ENCODE measurements around the gene SARS1. TPM values are rescaled to one million over a fixed set of nuclear protein-coding genes. Genes with fewer than 3 reads are reported as not detected.

The SARS1 gene
- total and polyA plus RNA-seq, 2 of the 13 experiments (the other 11 are each of a cell fraction or from before 2014, with no cell fraction given) = 103 to 134 TPM

GRCh38 chr1:109274533-109275476 lies 61.1 kb downstream of the SARS1 start (continued):
- no peak for TF ChIP-seq ZNF101 (CRISPR knock-in tag; IDR thresholded peaks at IDR 0.05; ENCODE audit: borderline replicate concordance, low read depth)
- no peak for TF ChIP-seq LBX2 (CRISPR knock-in tag; IDR thresholded peaks at IDR 0.05; ENCODE audit: borderline replicate concordance)
- 0 out of 2 replicates have a peak, but pooled peaks have one; percentile 53 for TF ChIP-seq ZNF724P (CRISPR knock-in tag; IDR thresholded peaks at IDR 0.05; ENCODE audit: borderline replicate concordance)
- TF ChIP-seq ZNF350 (CRISPR knock-in tag; IDR thresholded peaks at IDR 0.05; ENCODE audit: borderline replicate concordance, low read depth) = peak; percentile 61; the same call in 1 of the 2 replicates
- TF ChIP-seq RAD51 (IDR thresholded peaks at IDR 0.05; ENCODE audit: borderline replicate concordance) = no peak
- TF ChIP-seq ZFP41 (CRISPR knock-in tag; IDR thresholded peaks at IDR 0.05; ENCODE audit: borderline replicate concordance) = no peak
- TF ChIP-seq ZNF280D (CRISPR knock-in tag; IDR thresholded peaks at IDR 0.05) = no peak
- TF ChIP-seq DR1 (CRISPR knock-in tag; IDR thresholded peaks at IDR 0.05) = no peak
- no peak for TF ChIP-seq ATM (IDR thresholded peaks at IDR 0.05; ENCODE audit: borderline replicate concordance)
- TF ChIP-seq SAP130 (CRISPR knock-in tag; IDR thresholded peaks at IDR 0.05; ENCODE audit: low read depth) = peak; percentile 70
- TF ChIP-seq MAFK (conservative IDR thresholded peaks at IDR 0.05 in 1 of 2, IDR thresholded peaks at IDR 0.05 in 1 of 2; ENCODE audit: low read length in 2 of 2) = no peak
- no peak for TF ChIP-seq ZNF773 (CRISPR knock-in tag; IDR thresholded peaks at IDR 0.05; ENCODE audit: borderline replicate concordance)
- TF ChIP-seq CCAR2 (optimal IDR thresholded peaks at IDR 0.05; ENCODE audit: low read depth, low read length) = peak; percentile 75
- TF ChIP-seq KMT2A (CRISPR knock-in tag; IDR thresholded peaks at IDR 0.05) = peak; percentile 42; the same call in 1 of the 2 replicates
- TF ChIP-seq ZNF589 (CRISPR knock-in tag; conservative IDR thresholded peaks at IDR 0.05) = no peak
- no peak for TF ChIP-seq SMAD3 (CRISPR knock-in tag; IDR thresholded peaks at IDR 0.05)
- peak; percentile 80 for TF ChIP-seq MYC (CRISPR knock-in tag; IDR thresholded peaks at IDR 0.05; ENCODE audit: borderline replicate concordance)
- peak; percentile 71; the same call in 1 of the 2 replicates for TF ChIP-seq MED13 (CRISPR knock-in tag; IDR thresholded peaks at IDR 0.05)
- no peak for TF ChIP-seq THAP8 (CRISPR knock-in tag; IDR thresholded peaks at IDR 0.05; ENCODE audit: borderline replicate concordance)
- TF ChIP-seq CSRNP1 (CRISPR knock-in tag; IDR thresholded peaks at IDR 0.05) = peak; percentile 34; the same call in 1 of the 2 replicates
- TF ChIP-seq PCBP1 (IDR thresholded peaks at IDR 0.05; ENCODE audit: borderline replicate concordance, low read depth, low read length) = 0 out of 2 replicates have a peak, but pooled peaks have one; percentile 86
- TF ChIP-seq ATAD3A (CRISPR knock-in tag; IDR thresholded peaks at IDR 0.05) = no peak
- 0 out of 2 replicates have a peak, but pooled peaks have one; percentile 35 for TF ChIP-seq ELF4 (CRISPR knock-in tag; IDR thresholded peaks at IDR 0.05; ENCODE audit: borderline replicate concordance)

Data from HepG2 (cell line).